Activated CD8-positive, alpha-beta memory T cell treated with anti-CD3 and anti-CD28 coated beads, Interleukin-2, amount 10 ng/mL, durations not matched to agents 7 days and 5 days (primary cell): ENCODE data around the gene CDK19. TPM values are rescaled to one million over a fixed set of nuclear protein-coding genes. Genes with fewer than 3 reads are reported as not detected.

ENCODE experiments used
- ATAC-seq: fragments of 150-1000 bp; cut with Tn5 transposase; one replicate; pipeline ENCODE4 v1.10.0; 2021; ENCODE audit warnings: moderate library complexity
- CTCF ChIA-PET: fragments of 350-600 bp; sonication (Branson Sonifier 250); formaldehyde crosslinking; loops from one replicate; lab custom pipeline; 2021; ENCODE audit warnings: antibody characterized with exemption; lab: Charles Lee
- DNase-seq: peaks from one replicate; pipeline ENCODE4 v3.0.0-alpha.2; 2020
- H3K27ac Mint-ChIP-seq: one replicate; pipeline ENCODE4 v1.8.0; 2021; ENCODE audit warnings: mild to moderate bottlenecking, mixed read lengths
- H3K27me3 Mint-ChIP-seq: one replicate; pipeline ENCODE4 v1.8.0; 2021; ENCODE audit warnings: mixed read lengths
- H3K36me3 Mint-ChIP-seq: one replicate; pipeline ENCODE4 v1.8.0; 2021; ENCODE audit warnings: mild to moderate bottlenecking, mixed read lengths
- H3K4me1 Mint-ChIP-seq: one replicate; pipeline ENCODE4 v1.8.0; 2021; ENCODE audit warnings: mixed read lengths
- H3K4me3 Mint-ChIP-seq: one replicate; pipeline ENCODE4 v1.8.0; 2021; ENCODE audit warnings: mild to moderate bottlenecking, moderate library complexity, mixed read lengths
- H3K9me3 Mint-ChIP-seq: one replicate; pipeline ENCODE4 v1.8.0; 2022; ENCODE audit warnings: low read depth, mixed read lengths
- total RNA-seq, 2 experiments: library from RNA; stranded (reverse); gene quantifications; one replicate each; pipeline ENCODE4 v1.2.3, GENCODE V29; 2021

The CDK19 gene
- total RNA-seq, 2 experiments from 2014 or later, result 27.8 to 29.4 TPM

DNA sequence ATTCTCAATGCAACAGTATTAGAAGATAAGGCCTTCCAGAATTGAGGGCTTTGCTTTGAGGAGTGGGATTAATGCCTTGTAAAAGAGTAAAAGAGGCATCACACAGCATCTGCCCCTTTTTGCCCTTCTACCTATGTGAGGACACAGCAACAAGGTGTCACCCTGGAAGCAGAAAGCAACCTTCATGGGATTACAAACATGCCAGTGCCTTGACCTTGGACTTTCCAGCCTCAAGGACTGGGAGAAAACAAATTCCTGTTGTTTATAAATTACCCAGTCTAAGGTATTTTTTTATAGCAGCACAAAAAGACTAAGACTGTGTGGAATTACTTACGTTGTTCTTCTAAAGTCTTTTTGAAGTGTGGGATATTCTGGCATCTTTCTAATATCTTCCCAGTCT is 188.8 kb downstream of the CDK19 start:
- Mint-ChIP-seq H3K4me1 (no peaks in the 10 kb centered on the region), H3K4me3 (no peak overlapping the region), H3K9me3 (no peaks in the 10 kb centered on the region), H3K27me3 (no peaks in the 10 kb centered on the region), H3K36me3 (peaks cover 9% of the 10 kb centered on the region), H3K27ac (no peak overlapping the region)
- CTCF ChIA-PET, result no interaction called here
- DNase-seq (no peak), ATAC-seq (no peak)

DNA sequence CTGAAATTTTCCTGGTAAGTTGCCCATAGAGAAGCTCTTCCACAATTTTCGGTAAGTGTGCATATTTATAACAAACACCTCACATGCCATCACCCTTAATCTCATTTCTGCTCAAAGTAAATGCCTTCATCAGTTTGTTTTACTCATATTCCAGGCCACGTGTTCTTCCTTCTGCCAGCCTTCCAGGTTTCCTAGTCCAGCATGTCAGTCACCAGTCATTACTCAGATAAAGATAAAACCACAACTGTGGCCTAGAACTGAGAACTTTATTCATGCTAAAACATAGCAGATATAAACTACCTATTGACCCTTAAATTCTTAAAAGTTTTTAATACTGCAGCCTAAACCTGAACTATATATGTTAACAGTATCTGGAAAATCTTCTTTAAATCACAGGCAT is 189.4 kb downstream of the CDK19 start:
- H3K27me3 Mint-ChIP-seq, result no peaks in the 10 kb centered on the region
- H3K9me3 Mint-ChIP-seq, result no peaks in the 10 kb centered on the region
- no peak for ATAC-seq
- H3K27ac Mint-ChIP-seq, result no peak overlapping the region
- peaks cover 12% of the 10 kb centered on the region for H3K36me3 Mint-ChIP-seq
- no peak for DNase-seq
- H3K4me1 Mint-ChIP-seq, result no peaks in the 10 kb centered on the region
- CTCF ChIA-PET, result no interaction called here
- no peak overlapping the region for H3K4me3 Mint-ChIP-seq

DNA sequence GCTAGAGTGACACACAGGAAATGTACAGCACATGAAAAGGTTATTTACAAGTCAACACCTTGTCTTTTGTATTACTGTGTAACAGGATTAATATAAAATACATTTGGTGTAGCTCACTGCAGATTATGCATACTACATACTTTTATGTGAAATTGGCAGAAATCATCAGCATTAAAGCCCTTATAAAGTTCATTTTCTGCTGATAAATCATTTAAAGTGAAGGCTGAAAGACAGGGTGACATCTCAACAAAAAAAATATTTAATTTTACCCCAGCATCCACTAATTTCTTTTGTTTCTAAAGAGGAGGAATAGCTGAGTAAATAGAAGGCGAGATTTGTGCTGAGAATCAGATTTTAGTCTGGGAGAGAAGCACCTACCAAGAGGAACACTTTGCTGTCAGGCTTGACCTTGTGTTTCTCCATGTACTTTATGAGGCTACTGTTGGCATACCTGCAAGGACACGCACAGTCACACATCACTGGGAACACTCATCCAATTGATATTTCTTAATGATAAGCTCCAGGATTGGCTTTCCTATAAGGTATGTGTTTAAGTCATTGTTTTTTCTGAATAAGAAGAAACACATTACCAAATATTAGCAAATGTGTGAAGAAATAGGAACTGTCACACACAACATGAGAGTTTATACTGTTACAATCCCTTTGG is 192.2 kb downstream of the CDK19 start:
- CTCF ChIA-PET, result interaction anchor here (0.8 kb wide), 1 partner anchor 8 kb away, joined by 3 read pairs; no protein-coding TSS in a partner anchor
- Mint-ChIP-seq H3K4me1 (peaks cover 8% of the 10 kb centered on the region), H3K27ac (no peak overlapping the region), H3K9me3 (no peaks in the 10 kb centered on the region), H3K27me3 (no peaks in the 10 kb centered on the region), H3K4me3 (no peak overlapping the region), H3K36me3 (peaks cover 13% of the 10 kb centered on the region)
- ATAC-seq, result no peak
- no peak for DNase-seq

DNA sequence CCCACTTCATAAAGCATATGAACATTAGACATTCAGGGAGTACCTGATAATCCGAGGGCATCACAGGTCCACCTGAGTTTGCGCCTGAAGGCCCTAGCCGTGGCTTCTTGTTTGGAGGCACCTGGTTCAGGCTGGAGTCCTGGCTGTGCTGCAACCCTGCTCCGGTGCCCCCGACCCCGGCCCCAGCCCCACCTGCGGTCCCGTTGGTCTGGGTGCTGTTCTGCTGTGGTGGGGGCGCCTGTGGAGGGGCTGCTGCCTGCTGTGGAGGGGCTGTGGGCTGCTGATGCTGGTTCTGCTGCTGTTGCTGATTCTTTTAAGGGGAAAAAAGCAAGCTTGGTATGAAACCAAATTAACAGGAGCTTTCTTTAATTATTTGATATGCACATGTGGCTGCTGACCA is 194.2 kb downstream of the CDK19 start:
- H3K9me3 Mint-ChIP-seq, result no peaks in the 10 kb centered on the region
- peaks cover 19% of the 10 kb centered on the region for H3K4me1 Mint-ChIP-seq
- CTCF ChIA-PET, result interaction anchor here (1.2 kb wide), 1 partner anchor 31 kb away, joined by 3 read pairs; no protein-coding TSS in a partner anchor
- ATAC-seq (no peak), DNase-seq (no peak)
- H3K27ac Mint-ChIP-seq, result no peak overlapping the region
- no peak overlapping the region for H3K4me3 Mint-ChIP-seq
- peaks cover 20% of the 10 kb centered on the region for H3K36me3 Mint-ChIP-seq
- H3K27me3 Mint-ChIP-seq, result no peaks in the 10 kb centered on the region

DNA sequence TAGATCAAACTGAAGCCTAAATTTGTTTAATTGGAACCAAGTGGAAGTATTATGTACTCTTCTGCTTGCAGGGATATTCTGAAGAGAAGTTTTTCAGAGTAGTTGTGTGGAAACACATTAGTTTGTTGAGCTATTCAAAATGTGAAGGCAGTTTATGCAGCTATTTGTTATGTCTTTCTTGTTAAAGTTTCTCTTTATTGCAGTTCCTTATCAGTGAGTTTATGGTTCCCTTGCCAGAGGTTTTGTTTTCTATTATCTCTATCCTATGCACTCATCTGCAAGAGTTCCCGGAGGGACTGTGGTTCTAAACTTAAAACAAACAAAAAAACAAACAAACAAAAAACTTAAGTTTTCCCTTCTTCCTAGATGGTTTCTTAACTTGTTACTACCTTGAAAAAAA is 195.2 kb downstream of the CDK19 start:
- Mint-ChIP-seq H3K36me3 (peaks cover 23% of the 10 kb centered on the region), H3K4me3 (no peak overlapping the region), H3K9me3 (no peaks in the 10 kb centered on the region), H3K27me3 (no peaks in the 10 kb centered on the region), H3K4me1 (peaks cover 20% of the 10 kb centered on the region), H3K27ac (no peak overlapping the region)
- DNase-seq (no peak), ATAC-seq (no peak)
- CTCF ChIA-PET, result interaction anchor here (1.2 to 2.5 kb wide), 3 partner anchors 11 to 1439 kb away, joined by 3 to 7 read pairs (median 3); no protein-coding TSS in a partner anchor

DNA sequence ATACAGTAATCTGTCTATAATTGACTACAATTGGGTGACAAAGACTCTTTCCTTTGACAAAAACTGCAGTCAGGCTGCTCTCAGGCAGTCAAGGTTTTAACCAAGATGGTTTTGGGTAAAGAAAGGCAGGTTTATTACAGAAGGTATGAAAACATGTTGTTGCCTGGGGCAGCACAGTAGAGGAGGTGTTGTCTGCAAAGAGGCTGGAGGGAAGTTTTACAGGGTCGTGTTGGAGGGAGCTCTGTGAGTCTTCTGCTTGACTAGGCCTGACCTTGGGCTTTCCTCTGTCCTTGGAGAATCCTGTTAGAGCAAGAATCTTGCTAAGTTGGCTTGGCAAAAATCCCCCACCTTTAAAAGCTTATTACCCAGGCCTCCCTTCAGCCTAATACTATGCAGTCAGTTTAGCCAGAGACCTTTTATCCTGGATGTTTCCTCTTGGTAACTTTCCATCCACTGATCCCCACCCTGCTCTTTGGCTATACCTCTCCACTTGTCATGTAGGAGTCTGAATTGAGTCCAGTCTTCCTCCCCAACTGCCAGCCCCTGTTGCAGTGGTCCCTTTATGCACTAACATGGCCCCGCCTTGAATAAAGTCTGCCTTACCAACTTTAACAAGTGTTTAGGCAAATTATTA is 195.9 kb downstream of the CDK19 start:
- CTCF ChIA-PET, result interaction anchor here (1.1 to 2.5 kb wide), 5 partner anchors 12 to 1440 kb away, joined by 3 to 7 read pairs (median 3); no protein-coding TSS in a partner anchor
- Mint-ChIP-seq H3K27me3 (no peaks in the 10 kb centered on the region), H3K36me3 (peaks cover 26% of the 10 kb centered on the region), H3K4me3 (no peak overlapping the region), H3K4me1 (peaks cover 20% of the 10 kb centered on the region), H3K9me3 (no peaks in the 10 kb centered on the region), H3K27ac (no peak overlapping the region)
- DNase-seq, result no peak
- ATAC-seq, result no peak

DNA sequence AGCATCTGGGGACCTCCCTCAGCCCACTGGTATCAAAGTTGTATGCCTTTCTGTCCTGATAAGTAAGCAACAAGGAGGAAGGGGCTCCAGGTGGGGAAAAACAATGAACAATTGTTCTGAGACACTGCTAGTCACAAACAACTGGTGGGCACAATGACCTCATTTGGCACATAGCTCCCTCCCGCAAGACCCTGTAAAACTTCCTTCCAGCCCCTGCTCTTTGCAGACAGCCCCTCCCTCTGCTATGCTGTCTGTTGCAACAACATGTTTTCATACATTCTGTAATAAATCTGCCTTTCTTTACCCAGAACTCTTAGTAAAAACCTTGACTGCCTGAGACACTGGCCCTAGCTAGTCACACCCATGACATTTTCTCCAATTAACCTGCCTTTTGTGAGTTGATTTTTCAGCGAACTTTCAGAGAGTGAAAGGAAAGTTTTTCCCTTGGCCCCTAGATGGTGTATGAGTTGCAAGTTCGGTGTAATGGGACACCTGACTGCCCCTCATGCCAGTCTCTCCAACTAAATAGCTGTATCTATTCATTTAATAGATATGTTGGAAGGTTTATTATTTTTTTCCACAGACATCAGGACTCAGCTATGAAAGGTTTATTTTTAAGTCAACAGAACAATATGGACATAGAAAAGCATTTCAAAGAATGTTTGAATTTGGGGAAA is 196.5 kb downstream of the CDK19 start:
- no peak for DNase-seq

DNA sequence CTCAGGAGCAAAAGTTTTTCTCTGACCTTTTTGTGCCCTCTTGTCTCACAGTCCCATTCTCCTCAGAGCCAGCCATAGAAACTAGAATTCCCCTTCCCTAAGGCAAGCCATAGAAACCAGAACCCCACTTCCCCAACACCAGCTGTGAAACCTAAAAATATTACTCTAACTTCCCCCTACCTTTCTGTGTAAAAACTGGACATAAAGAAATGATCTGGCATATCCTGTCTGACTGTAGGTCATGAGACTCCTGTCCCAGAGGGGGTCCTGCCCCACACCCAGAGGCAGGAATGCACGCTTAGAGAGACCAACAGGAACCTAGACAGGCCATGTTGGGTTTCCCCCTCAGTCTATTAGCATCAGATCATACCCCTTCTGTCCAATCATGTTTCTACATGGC is 198.2 kb downstream of the CDK19 start:
- ATAC-seq, result no peak
- DNase-seq, result no peak
- no peaks in the 10 kb centered on the region for H3K9me3 Mint-ChIP-seq
- no peaks in the 10 kb centered on the region for H3K27me3 Mint-ChIP-seq
- no peak overlapping the region for H3K27ac Mint-ChIP-seq
- no peak overlapping the region for H3K4me3 Mint-ChIP-seq
- peaks cover 23% of the 10 kb centered on the region for H3K36me3 Mint-ChIP-seq
- peaks cover 20% of the 10 kb centered on the region for H3K4me1 Mint-ChIP-seq
- CTCF ChIA-PET, result no interaction called here

More for the DNA sequence above, 196.5 kb downstream of the CDK19 start:
- H3K4me3 Mint-ChIP-seq, result no peak overlapping the region
- peaks cover 27% of the 10 kb centered on the region for H3K36me3 Mint-ChIP-seq
- CTCF ChIA-PET, result interaction anchor here (1.1 to 2.5 kb wide), 4 partner anchors 13 to 59 kb away, joined by 3 to 7 read pairs (median 3); no protein-coding TSS in a partner anchor
- peak overlapping the region; percentile 12 for H3K27ac Mint-ChIP-seq
- H3K4me1 Mint-ChIP-seq, result peaks cover 20% of the 10 kb centered on the region
- no peaks in the 10 kb centered on the region for H3K27me3 Mint-ChIP-seq
- H3K9me3 Mint-ChIP-seq, result no peaks in the 10 kb centered on the region
- ATAC-seq, result no peak

DNA sequence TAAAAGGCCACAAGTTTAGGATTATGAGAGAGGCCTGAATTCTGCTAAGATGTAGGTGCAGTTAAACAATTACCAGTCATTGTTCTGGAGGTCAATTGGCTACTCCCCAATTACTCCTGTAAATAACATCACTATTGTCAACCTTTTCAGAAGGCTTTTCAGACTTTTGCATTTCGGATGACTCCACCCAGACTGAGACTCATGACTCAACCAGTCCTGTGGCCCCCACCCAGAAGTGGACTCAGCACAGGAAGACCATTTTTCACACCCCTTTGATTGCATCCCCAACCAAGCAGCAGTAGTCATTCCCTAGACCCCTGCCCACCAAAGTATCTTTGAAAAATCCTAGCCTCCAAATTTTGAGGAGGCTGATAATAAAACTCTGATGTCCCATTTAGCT is 199.5 kb downstream of the CDK19 start:
- Mint-ChIP-seq H3K36me3 (peaks cover 21% of the 10 kb centered on the region), H3K27me3 (no peaks in the 10 kb centered on the region), H3K4me1 (peaks cover 20% of the 10 kb centered on the region), H3K27ac (no peak overlapping the region), H3K9me3 (no peaks in the 10 kb centered on the region), H3K4me3 (no peak overlapping the region)
- DNase-seq, result no peak
- CTCF ChIA-PET, result no interaction called here
- ATAC-seq, result no peak

DNA sequence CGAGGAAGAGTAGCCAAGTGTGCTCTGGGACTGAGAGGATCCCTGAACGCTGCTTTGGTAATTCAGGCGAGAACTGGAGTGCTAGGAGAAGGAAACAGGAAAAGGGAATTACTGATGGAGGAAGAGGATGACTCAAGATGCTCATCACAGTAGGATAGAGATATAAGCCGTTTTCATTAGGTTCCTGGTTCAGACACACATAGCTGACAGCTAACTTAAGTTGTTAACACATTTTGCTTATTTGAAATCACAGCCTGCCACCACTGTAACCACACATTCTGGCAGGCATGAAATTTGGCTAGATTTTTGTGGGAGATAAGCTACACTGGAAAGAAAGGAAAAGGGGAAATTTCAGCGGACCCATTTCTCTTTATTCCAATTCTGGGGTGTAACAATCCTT is 200.7 kb downstream of the CDK19 start:
- Mint-ChIP-seq H3K4me1 (peaks cover 22% of the 10 kb centered on the region), H3K9me3 (no peaks in the 10 kb centered on the region), H3K36me3 (peaks cover 23% of the 10 kb centered on the region), H3K4me3 (no peak overlapping the region), H3K27ac (no peak overlapping the region), H3K27me3 (no peaks in the 10 kb centered on the region)
- CTCF ChIA-PET, result interaction anchor here (0.8 kb wide), 1 partner anchor 8 kb away, joined by 3 read pairs; no protein-coding TSS in a partner anchor
- DNase-seq (no peak), ATAC-seq (no peak)

DNA sequence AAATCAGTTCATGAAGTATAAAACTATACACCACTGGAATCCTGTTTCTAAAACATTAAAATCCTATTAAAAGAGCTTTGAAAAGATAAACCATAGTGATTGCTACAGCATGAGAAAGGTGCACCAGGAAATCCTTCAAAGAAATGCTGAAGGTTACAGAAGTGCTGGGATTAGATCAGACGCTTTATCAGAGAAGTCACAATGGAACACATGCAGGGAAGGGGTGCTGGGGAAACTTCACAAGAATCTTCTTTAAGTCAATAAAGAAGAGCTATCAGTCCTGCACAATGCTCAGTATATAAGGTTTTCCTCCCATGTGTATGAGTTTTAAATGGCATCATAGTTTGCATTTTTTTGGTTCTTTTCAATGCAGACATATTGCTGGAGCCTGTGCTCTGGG is 201.2 kb downstream of the CDK19 start:
- H3K4me3 Mint-ChIP-seq, result no peak overlapping the region

DNA sequence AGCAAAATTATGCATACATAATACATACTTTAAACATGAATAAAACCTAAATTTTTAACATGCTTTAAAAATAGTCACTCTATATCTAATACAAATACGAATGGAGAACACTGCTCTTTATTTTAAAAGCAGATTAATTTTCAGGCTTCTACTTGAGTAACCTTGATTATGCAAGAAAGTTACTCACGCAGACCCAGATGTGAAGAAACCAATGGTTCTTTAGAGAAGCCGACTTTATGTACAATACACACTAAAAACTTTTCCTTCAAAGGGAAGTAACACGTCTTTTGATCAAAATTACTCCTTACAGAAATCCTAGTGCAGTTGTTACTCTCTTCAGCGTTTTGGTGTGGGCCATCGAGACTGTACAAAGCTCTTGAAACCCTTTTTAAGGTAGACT is 201.9 kb downstream of the CDK19 start:
- Mint-ChIP-seq H3K4me1 (peaks cover 17% of the 10 kb centered on the region), H3K9me3 (no peaks in the 10 kb centered on the region), H3K27ac (no peak overlapping the region), H3K27me3 (no peaks in the 10 kb centered on the region), H3K36me3 (peaks cover 26% of the 10 kb centered on the region), H3K4me3 (no peak overlapping the region)
- no peak for ATAC-seq
- no peak for DNase-seq
- CTCF ChIA-PET, result no interaction called here

More for the DNA sequence above, 201.2 kb downstream of the CDK19 start:
- no peak for ATAC-seq
- Mint-ChIP-seq H3K9me3 (no peaks in the 10 kb centered on the region), H3K4me1 (peaks cover 22% of the 10 kb centered on the region), H3K27ac (no peak overlapping the region), H3K27me3 (no peaks in the 10 kb centered on the region), H3K36me3 (peaks cover 24% of the 10 kb centered on the region)
- DNase-seq, result no peak
- CTCF ChIA-PET, result interaction anchor here (0.8 kb wide), 1 partner anchor 9 kb away, joined by 3 read pairs; no protein-coding TSS in a partner anchor

DNA sequence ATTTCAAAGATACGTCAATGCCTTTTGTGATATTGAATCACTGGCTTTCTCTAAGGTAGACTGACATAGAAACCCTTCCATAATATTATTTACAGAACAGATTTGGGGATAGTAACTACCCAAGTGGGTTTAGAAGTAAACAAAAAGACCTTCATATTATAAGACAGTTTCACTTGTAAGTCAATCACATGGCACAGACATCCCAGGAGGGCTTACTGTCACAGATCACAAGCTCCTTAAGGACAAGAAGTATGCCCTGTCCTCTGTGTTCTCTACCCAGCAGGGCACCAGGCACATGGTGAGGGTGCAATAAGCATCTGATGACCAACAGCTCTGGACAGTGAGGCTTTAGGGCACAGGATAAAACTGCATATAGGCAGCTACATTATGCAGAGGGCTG is 203.0 kb downstream of the CDK19 start:
- peaks cover 21% of the 10 kb centered on the region for H3K36me3 Mint-ChIP-seq
- ATAC-seq (no peak), DNase-seq (no peak)
- CTCF ChIA-PET, result interaction anchor here (0.5 kb wide), 1 partner anchor 17 kb away, joined by 3 read pairs; no protein-coding TSS in a partner anchor
- no peak overlapping the region for H3K27ac Mint-ChIP-seq
- no peaks in the 10 kb centered on the region for H3K9me3 Mint-ChIP-seq
- H3K4me1 Mint-ChIP-seq, result peaks cover 9% of the 10 kb centered on the region
- no peaks in the 10 kb centered on the region for H3K27me3 Mint-ChIP-seq
- H3K4me3 Mint-ChIP-seq, result no peak overlapping the region
